A549 (cell line): Measurements from ENCODE around the gene GRIK4.

Experiments used
- CHD2 ChIP-seq: fragments of 150-350 bp; IDR thresholded peaks from 2 replicates; pipeline ENCODE4 v1.6.1; 2014; ENCODE audit warnings: low read length; ENCODE audit not compliant: partially characterized antibody
- HOXB5 ChIP-seq: fragments of 250-450 bp; sonication (Bioruptor Pico); IDR thresholded peaks from 2 replicates; pipeline ENCODE4 v1.5.0; 2020; ENCODE audit warnings: mild to moderate bottlenecking, moderate library complexity
- JUN ChIP-seq, 2 experiments: fragments of >200 bp; sonication (Bioruptor Twin); formaldehyde crosslinking; IDR thresholded peaks; 2 replicates in 1 of 2; 3 replicates in 1 of 2; pipeline ENCODE4 v1.6.1; 2016 to 2017
- MAFK ChIP-seq: fragments of 450-650 bp; IDR thresholded peaks from 2 replicates; pipeline ENCODE4 v1.6.1; 2014; ENCODE audit not compliant: partially characterized antibody
- MYC ChIP-seq: IDR thresholded peaks from 2 replicates; pipeline ENCODE4 v1.6.1; 2012; ENCODE audit warnings: mild to moderate bottlenecking, inconsistent platforms, low read length, improper control_type of control experiment, borderline replicate concordance
- PHF8 ChIP-seq: fragments of 200-600 bp; sonication (generic); IDR thresholded peaks from 2 replicates; pipeline ENCODE4 v1.6.1; 2016; ENCODE audit warnings: low read depth, mild to moderate bottlenecking, antibody characterized with exemption, moderate library complexity, borderline replicate concordance
- POLR2A ChIP-seq: IDR thresholded peaks from 2 replicates; pipeline ENCODE4 v1.6.1; 2012; ENCODE audit warnings: mild to moderate bottlenecking, low read length
- RNF2 ChIP-seq: fragments of 200-600 bp; sonication (generic); IDR thresholded peaks from 2 replicates; pipeline ENCODE4 v1.6.1; 2016; ENCODE audit warnings: low read depth, mild to moderate bottlenecking, antibody characterized with exemption, moderate library complexity, borderline replicate concordance
- ZFP36 ChIP-seq: fragments of 450-650 bp; IDR thresholded peaks from 2 replicates; pipeline ENCODE4 v1.6.1; 2014; ENCODE audit warnings: borderline replicate concordance; ENCODE audit not compliant: partially characterized antibody
- TF ChIP-seq, protein P1 (sequence below): fragments of >200 bp; sonication (Bioruptor Twin); formaldehyde crosslinking; IDR thresholded peaks from 3 replicates; pipeline ENCODE4 v1.5.1; 2016

DNA sequence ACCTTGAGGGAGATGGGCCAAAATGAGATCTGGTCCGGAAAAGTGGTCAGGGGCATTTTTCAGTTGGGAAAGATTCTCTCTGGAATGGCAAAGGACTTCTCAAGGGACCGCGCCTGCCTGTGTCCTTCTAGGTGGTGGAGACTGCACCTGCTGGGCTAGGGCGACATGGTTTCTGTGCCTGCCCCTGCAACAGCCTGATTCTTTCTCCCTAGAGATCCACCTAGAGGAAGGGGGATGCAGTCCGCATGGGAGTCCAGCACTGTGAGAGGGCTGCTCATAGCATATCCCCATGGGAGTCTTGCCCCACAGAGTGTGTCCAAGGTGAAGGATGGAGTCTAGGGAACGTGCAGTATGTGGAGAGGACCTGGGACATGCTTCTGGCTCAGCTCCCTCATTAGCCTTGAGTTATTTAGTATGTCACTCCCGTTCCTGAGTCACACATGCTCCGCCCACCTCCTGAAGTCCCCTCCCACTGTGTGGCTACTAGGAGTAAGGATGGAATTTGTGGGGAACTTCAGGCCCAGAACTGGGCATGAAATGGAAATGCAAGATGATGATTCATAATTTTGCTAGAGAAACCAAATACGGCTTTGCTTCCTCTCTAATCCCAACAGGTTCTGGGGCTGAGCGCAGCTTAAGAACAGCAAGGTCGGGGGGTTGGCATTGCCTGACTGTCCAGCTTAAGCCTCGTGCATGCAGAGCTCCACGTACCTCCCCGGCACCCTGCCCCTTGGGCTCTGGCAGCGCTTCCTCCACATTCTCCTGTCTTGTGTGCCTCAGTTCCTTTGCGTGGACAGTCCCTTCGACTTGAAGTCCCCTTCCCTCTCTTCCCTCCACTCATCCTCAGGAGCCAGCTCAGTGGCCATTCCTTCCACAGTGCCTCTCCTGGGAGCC lies 35.0 kb downstream of the GRIK4 start:
- TF ChIP-seq ZFP36 (no peak), PHF8 (no peak), POLR2A (no peak), CHD2 (no peak), HOXB5 (CRISPR knock-in tag) (no peak), MAFK (no peak), JUN (IDR thresholded peaks at IDR 0.05) (no peak), RNF2 (no peak), MYC (no peak)
- TF ChIP-seq, protein P1, sequence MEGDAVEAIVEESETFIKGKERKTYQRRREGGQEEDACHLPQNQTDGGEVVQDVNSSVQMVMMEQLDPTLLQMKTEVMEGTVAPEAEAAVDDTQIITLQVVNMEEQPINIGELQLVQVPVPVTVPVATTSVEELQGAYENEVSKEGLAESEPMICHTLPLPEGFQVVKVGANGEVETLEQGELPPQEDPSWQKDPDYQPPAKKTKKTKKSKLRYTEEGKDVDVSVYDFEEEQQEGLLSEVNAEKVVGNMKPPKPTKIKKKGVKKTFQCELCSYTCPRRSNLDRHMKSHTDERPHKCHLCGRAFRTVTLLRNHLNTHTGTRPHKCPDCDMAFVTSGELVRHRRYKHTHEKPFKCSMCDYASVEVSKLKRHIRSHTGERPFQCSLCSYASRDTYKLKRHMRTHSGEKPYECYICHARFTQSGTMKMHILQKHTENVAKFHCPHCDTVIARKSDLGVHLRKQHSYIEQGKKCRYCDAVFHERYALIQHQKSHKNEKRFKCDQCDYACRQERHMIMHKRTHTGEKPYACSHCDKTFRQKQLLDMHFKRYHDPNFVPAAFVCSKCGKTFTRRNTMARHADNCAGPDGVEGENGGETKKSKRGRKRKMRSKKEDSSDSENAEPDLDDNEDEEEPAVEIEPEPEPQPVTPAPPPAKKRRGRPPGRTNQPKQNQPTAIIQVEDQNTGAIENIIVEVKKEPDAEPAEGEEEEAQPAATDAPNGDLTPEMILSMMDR: no peak
